SK-N-MC (cell line): ENCODE measurements around the gene NEURL1.

ENCODE experiments used
- EZH2 ChIP-seq: fragments of 200-600 bp; sonication (generic); IDR thresholded peaks from one replicate; pipeline ENCODE4 v1.6.1; 2017; ENCODE audit warnings: antibody characterized with exemption
- POLR2AphosphoS5 ChIP-seq: IDR thresholded peaks from 2 replicates; pipeline ENCODE4 v1.6.1; 2012; ENCODE audit warnings: mild to moderate bottlenecking, low read depth, low read length, borderline replicate concordance

GRCh38 chr10:103545771-103546281 is 52.3 kb downstream of the NEURL1 start:
- TF ChIP-seq POLR2AphosphoS5 = no peak
- TF ChIP-seq EZH2 = no peak
